Measurements from ENCODE around the gene PRRT1.
"Not testable (repeated sequence)": the region's sequence is repeated elsewhere in the genome, so short reads cannot be mapped to it uniquely, and the experiment has no call there.

Gene PRRT1

DNA sequence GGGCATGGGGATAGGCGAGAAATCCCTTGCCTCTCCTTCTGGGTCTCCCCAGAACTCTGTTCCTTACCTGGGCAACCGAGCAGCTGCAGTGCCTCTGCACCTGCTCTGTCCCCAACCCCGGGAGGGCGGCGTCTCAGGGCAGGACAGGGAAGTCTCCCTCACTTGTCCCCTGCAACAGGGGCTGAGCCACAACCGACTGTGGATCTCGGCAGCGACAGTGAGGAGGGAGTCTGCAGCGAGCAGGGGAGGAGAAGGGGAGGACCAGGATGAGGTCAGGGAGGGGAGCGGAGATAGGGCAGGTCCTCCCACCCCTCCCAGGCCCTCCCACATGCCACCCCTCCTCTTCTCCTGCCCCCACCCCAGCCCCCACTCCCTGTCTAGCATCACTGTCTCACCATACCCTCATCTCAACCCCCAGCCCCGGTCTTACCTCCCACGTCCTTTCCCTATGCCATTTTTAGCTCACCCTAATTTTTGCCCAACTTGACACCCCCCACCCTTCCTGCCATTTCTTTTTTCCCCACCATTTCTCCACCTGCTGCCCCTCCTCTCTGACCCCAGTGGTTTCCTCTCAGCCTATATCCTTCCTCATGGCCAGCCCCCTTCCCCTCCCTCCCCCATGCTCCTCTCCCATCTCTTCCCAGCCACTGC, 42.5 kb downstream of the PRRT1 start, which contains the start of gene TNXB:
Gene TNXB (minus strand): TSS at position 225 of the 651 bp plus-strand sequence. CDS start 11,140 bp downstream, outside the sequence.
- FAIRE-seq (no peak), DNase-seq (ENCODE audit: insufficient read length) (no peak)
- no peak for TF ChIP-seq TAF1 (IDR thresholded peaks at IDR 0.05; ENCODE audit: borderline replicate concordance, low read depth, low read length)
- no peak for TF ChIP-seq POLR2AphosphoS5 (IDR thresholded peaks at IDR 0.05; ENCODE audit: low read depth, low read length)
- no peak for TF ChIP-seq POLR2A (IDR thresholded peaks at IDR 0.05; ENCODE audit: low read depth, low read length)

DNA sequence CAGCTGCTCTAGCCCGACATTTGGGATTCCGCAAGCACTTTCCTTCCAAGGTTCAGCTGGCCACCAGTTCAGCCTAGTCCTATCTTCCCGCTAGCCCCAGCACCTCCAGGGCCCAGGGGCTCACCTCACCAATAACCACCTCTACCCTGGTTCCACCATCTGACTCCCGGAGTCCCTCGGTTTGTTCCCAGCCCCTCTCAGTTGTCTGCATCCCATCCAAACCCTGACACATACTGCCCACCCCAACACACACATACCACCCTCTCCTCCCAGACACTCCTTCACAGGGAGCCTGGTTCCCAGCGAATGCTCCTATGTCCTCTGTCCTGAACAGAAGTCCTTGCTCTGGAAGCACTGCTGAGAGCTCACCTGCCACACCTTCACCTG, 43.0 kb downstream of the PRRT1 start:
- FAIRE-seq (no peak), DNase-seq (ENCODE audit: insufficient read length) (no peak)
- TF ChIP-seq TAF1 (IDR thresholded peaks at IDR 0.05; ENCODE audit: borderline replicate concordance, low read depth, low read length) = no peak
- TF ChIP-seq POLR2AphosphoS5 (IDR thresholded peaks at IDR 0.05; ENCODE audit: low read depth, low read length) = no peak
- TF ChIP-seq POLR2A (IDR thresholded peaks at IDR 0.05; ENCODE audit: low read depth, low read length) = no peak

DNA sequence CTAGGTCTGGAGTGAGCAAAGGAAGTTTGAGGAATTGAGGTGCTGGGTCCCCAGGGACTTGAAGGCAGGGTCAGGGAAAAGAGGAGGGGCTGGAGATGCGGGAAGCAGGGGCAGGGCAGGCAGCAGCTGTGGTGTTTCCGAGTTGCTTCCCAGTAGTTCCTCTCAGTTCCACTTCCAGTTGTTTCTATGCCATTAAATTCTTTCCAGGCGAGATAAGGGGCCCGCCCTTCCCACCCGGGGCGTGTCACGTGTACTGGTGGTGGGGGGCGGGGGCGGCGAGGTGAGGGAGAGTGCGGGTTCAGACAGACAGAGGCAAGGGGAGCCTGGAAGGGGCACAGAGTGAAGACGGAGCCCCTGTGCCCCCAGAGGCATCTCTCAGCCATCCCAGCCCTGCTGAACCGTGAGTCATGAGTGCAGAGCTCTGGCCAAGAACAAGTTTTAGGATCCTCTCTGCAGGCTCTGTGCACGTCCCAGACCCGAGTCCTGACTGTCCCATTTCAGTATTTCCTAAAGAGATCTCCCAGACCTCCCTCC, 43.6 kb downstream of the PRRT1 start:
- FAIRE-seq = no peak
- no peak for DNase-seq (ENCODE audit: insufficient read length)
- no peak for TF ChIP-seq TAF1 (IDR thresholded peaks at IDR 0.05; ENCODE audit: borderline replicate concordance, low read depth, low read length)
- no peak for TF ChIP-seq POLR2AphosphoS5 (IDR thresholded peaks at IDR 0.05; ENCODE audit: low read depth, low read length)
- no peak for TF ChIP-seq POLR2A (IDR thresholded peaks at IDR 0.05; ENCODE audit: low read depth, low read length)

DNA sequence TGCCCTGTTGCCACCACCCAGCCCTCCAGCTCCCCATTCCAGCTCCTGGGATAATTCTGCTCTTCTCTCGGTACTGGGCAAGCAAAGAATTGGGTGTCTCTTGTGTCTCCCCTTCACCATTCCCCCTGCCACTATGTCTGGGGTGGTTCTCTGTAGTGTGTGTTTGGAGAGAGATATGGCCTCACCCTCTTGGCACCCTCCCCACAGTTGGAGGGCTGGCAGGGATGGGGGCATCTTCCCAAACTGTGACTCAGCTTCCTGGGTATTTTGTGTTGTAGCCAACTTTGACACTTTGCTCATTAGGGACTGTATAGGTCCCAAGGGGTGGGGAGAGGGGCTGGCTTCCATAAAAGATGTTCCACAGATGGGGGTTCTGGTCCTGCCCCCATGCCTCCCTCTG, 44.3 kb downstream of the PRRT1 start:
- no peak for TF ChIP-seq POLR2AphosphoS5 (IDR thresholded peaks at IDR 0.05; ENCODE audit: low read depth, low read length)
- TF ChIP-seq POLR2A (IDR thresholded peaks at IDR 0.05; ENCODE audit: low read depth, low read length) = no peak
- no peak for TF ChIP-seq TAF1 (IDR thresholded peaks at IDR 0.05; ENCODE audit: borderline replicate concordance, low read depth, low read length)
- DNase-seq (ENCODE audit: insufficient read length) (no peak), FAIRE-seq (no peak)

DNA sequence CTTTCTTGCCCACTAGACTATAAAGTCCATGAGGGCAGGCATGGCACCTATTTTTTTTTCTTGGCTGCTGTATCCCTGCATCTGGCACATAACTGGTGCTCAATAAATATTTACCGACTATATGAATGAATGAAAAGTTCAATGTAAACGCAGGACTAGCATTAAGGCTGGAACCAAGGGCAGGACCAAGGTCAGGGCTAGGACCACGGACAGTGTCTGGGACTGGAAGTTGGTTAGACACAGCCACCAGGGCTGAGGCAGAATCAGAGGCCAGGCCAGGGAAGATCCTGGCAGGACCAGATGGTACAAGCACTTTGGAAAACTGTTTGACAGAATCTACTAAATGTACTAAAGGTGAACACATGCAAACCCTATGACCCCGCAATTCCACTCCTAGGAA, 46.3 kb downstream of the PRRT1 start:
- FAIRE-seq (no peak), DNase-seq (ENCODE audit: insufficient read length) (no peak)
- no peak for TF ChIP-seq TAF1 (IDR thresholded peaks at IDR 0.05; ENCODE audit: borderline replicate concordance, low read depth, low read length)
- no peak for TF ChIP-seq POLR2A (IDR thresholded peaks at IDR 0.05; ENCODE audit: low read depth, low read length)
- TF ChIP-seq POLR2AphosphoS5 (IDR thresholded peaks at IDR 0.05; ENCODE audit: low read depth, low read length) = no peak

DNA sequence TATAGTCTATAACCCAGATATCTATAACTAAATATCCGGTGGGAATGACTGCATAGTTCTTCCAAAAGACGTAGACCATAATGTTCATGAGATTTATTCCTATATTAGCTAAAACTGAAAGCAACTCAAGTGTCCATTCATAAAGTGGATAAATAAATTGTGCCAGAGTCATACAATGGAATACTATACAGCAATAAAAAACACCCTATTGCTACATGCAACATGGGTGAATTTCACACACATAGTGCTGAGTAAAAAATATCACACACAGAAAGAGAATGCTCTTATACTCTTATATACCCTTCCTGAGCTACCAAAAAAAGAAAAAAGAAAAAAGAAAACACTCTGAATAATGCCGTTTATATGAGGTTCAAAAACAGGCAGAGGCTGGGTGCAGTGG, 49.5 kb downstream of the PRRT1 start:
- TF ChIP-seq POLR2AphosphoS5 (IDR thresholded peaks at IDR 0.05; ENCODE audit: low read depth, low read length) (no peak), TAF1 (IDR thresholded peaks at IDR 0.05; ENCODE audit: borderline replicate concordance, low read depth, low read length) (no peak), POLR2A (IDR thresholded peaks at IDR 0.05; ENCODE audit: low read depth, low read length) (no peak)
- DNase-seq (ENCODE audit: insufficient read length) = no peak
- FAIRE-seq = no peak

DNA sequence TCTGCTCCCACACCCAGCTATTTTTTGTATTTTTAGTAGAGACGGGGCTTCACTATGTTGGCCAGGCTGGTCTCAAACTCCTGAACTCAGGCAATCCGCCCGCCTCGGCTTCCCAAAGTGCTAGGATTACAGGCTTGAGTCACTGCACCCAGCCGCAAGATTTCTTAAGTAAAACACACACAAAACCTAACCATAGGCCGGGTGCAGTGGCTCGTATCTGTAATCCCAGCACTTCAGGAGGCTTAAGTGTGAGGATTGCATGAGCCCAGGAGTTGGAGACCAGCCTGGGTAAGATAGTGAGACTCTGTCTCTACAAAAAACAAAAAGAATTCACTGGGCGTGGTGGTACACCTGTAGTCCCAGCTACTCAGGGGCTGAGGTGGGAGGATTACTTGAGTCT, 51.5 kb downstream of the PRRT1 start:
- FAIRE-seq; DNase-seq (ENCODE audit: insufficient read length): not testable (repeated sequence)

All from GM12892 (cell line).